Astrocyte (in vitro differentiated cells and primary cell): ENCODE measurements around the gene SLC9A4.

Source experiments
- EZH2 ChIP-seq: IDR thresholded peaks from 2 replicates; pipeline ENCODE4 v1.6.1; 2012; ENCODE audit warnings: mild to moderate bottlenecking, low read length, inconsistent platforms; ENCODE audit not compliant: insufficient read depth
- TF ChIP-seq, protein P1 (sequence below): IDR thresholded peaks from 2 replicates; pipeline ENCODE4 v1.5.1; 2011; ENCODE audit warnings: low read depth, mild to moderate bottlenecking, inconsistent platforms, low read length, moderate library complexity; ENCODE audit not compliant: insufficient read depth

- TF ChIP-seq, protein P1, sequence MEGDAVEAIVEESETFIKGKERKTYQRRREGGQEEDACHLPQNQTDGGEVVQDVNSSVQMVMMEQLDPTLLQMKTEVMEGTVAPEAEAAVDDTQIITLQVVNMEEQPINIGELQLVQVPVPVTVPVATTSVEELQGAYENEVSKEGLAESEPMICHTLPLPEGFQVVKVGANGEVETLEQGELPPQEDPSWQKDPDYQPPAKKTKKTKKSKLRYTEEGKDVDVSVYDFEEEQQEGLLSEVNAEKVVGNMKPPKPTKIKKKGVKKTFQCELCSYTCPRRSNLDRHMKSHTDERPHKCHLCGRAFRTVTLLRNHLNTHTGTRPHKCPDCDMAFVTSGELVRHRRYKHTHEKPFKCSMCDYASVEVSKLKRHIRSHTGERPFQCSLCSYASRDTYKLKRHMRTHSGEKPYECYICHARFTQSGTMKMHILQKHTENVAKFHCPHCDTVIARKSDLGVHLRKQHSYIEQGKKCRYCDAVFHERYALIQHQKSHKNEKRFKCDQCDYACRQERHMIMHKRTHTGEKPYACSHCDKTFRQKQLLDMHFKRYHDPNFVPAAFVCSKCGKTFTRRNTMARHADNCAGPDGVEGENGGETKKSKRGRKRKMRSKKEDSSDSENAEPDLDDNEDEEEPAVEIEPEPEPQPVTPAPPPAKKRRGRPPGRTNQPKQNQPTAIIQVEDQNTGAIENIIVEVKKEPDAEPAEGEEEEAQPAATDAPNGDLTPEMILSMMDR, result no peak
- no peak for TF ChIP-seq EZH2
These were observed 37.3 kb upstream of the SLC9A4 start for GRCh38 chr2:102435741-102436140.
